ENCODE data around the gene KCNMB2.

Gene KCNMB2

GRCh38 chr3:178805741-178806140 lies 269.5 kb downstream of the KCNMB2 start:
- DNase-seq (ENCODE audit: low read depth in 1 of 2, low spot score in 1 of 2): no peak

- DNase-seq (ENCODE audit: low read depth in 1 of 2, low spot score in 1 of 2): no peak
Measured at GRCh38 chr3:178806651-178807050, 270.4 kb downstream of the KCNMB2 start.

- DNase-seq (ENCODE audit: low read depth in 1 of 2, low spot score in 1 of 2): no peak
Measured at GRCh38 chr3:178807694-178808093, 271.5 kb downstream of the KCNMB2 start.

GRCh38 chr3:178808748-178809147 lies 272.5 kb downstream of the KCNMB2 start:
- DNase-seq (ENCODE audit: low read depth in 1 of 2, low spot score in 1 of 2): no peak

GRCh38 chr3:178810181-178810580 lies 273.9 kb downstream of the KCNMB2 start:
- DNase-seq (ENCODE audit: low read depth in 1 of 2, low spot score in 1 of 2): no peak

- DNase-seq (ENCODE audit: low read depth in 1 of 2, low spot score in 1 of 2): no peak
Measured at GRCh38 chr3:178822722-178823121, 286.5 kb downstream of the KCNMB2 start.

- no peak for DNase-seq (ENCODE audit: low read depth in 1 of 2, low spot score in 1 of 2)
Measured at GRCh38 chr3:178823150-178823549, 286.9 kb downstream of the KCNMB2 start.

GRCh38 chr3:178823591-178824246 lies 287.5 kb downstream of the KCNMB2 start:
- no peak for DNase-seq (ENCODE audit: low read depth in 1 of 2, low spot score in 1 of 2)

- no peak for DNase-seq (ENCODE audit: low read depth in 1 of 2, low spot score in 1 of 2)
Measured at GRCh38 chr3:178826435-178827123, 290.3 kb downstream of the KCNMB2 start.

- no peak for DNase-seq (ENCODE audit: low read depth in 1 of 2, low spot score in 1 of 2)
Measured at GRCh38 chr3:178827285-178827856, 291.1 kb downstream of the KCNMB2 start.

- DNase-seq (ENCODE audit: low read depth in 1 of 2, low spot score in 1 of 2): no peak
Measured at GRCh38 chr3:178833695-178834094, 297.5 kb downstream of the KCNMB2 start.

- DNase-seq (ENCODE audit: low read depth in 1 of 2, low spot score in 1 of 2): no peak
Measured at GRCh38 chr3:178835033-178835432, 298.8 kb downstream of the KCNMB2 start.

GRCh38 chr3:178837512-178837911 lies 301.3 kb downstream of the KCNMB2 start:
- DNase-seq (ENCODE audit: low read depth in 1 of 2, low spot score in 1 of 2): no peak

GRCh38 chr3:178840586-178840985 lies 304.4 kb downstream of the KCNMB2 start:
- no peak for DNase-seq (ENCODE audit: low read depth in 1 of 2, low spot score in 1 of 2)

GRCh38 chr3:178841011-178841410 lies 304.8 kb downstream of the KCNMB2 start:
- no peak for DNase-seq (ENCODE audit: low read depth in 1 of 2, low spot score in 1 of 2)

- DNase-seq (ENCODE audit: low read depth in 1 of 2, low spot score in 1 of 2): no peak
Measured at GRCh38 chr3:178844916-178845315, 308.7 kb downstream of the KCNMB2 start.

- no peak for DNase-seq (ENCODE audit: low read depth in 1 of 2, low spot score in 1 of 2)
Measured at GRCh38 chr3:178845420-178846118, 309.3 kb downstream of the KCNMB2 start.

GRCh38 chr3:178847190-178847589 lies 311.0 kb downstream of the KCNMB2 start:
- no peak for DNase-seq (ENCODE audit: low read depth in 1 of 2, low spot score in 1 of 2)

- no peak for DNase-seq (ENCODE audit: low read depth in 1 of 2, low spot score in 1 of 2)
Measured at GRCh38 chr3:178849199-178849910, 313.1 kb downstream of the KCNMB2 start.

GRCh38 chr3:178850450-178851190 lies 314.4 kb downstream of the KCNMB2 start:
- DNase-seq (ENCODE audit: low read depth in 1 of 2, low spot score in 1 of 2): no peak

- DNase-seq (ENCODE audit: low read depth in 1 of 2, low spot score in 1 of 2): no peak
Measured at GRCh38 chr3:178851564-178851963, 315.3 kb downstream of the KCNMB2 start.
